ENCODE data around the gene CAPZA2.
"Not testable (repeated sequence)": the region's sequence is repeated elsewhere in the genome, so short reads cannot be mapped to it uniquely, and the experiment has no call there.

The CAPZA2 gene

GRCh38 chr7:116920359-116920758 lies 58.0 kb downstream of the CAPZA2 start:
- DNase-seq (ENCODE audit: low spot score) = no peak

- no peak for DNase-seq (ENCODE audit: low spot score)
These were observed 60.2 kb downstream of the CAPZA2 start for GRCh38 chr7:116922545-116922944.

GRCh38 chr7:116924741-116925140 lies 62.4 kb downstream of the CAPZA2 start:
- DNase-seq (ENCODE audit: low spot score) = no peak

- DNase-seq (ENCODE audit: low spot score) = no peak
These were observed 66.6 kb downstream of the CAPZA2 start for GRCh38 chr7:116929021-116929420.

- peak; percentile 75 for DNase-seq (ENCODE audit: low spot score)
These were observed 67.8 kb downstream of the CAPZA2 start for GRCh38 chr7:116929914-116930913.

GRCh38 chr7:116932566-116932965 lies 70.2 kb downstream of the CAPZA2 start:
- no peak for DNase-seq (ENCODE audit: low spot score)

- no peak for DNase-seq (ENCODE audit: low spot score)
These were observed 71.1 kb downstream of the CAPZA2 start for GRCh38 chr7:116933465-116933864.

GRCh38 chr7:116934580-116934979 lies 72.2 kb downstream of the CAPZA2 start:
- DNase-seq (ENCODE audit: low spot score) = no peak

GRCh38 chr7:116936844-116937243 lies 74.5 kb downstream of the CAPZA2 start:
- DNase-seq (ENCODE audit: low spot score) = not testable (repeated sequence)

GRCh38 chr7:116938678-116939077 lies 76.3 kb downstream of the CAPZA2 start:
- peak; percentile 50 for DNase-seq (ENCODE audit: low spot score)

- DNase-seq (ENCODE audit: low spot score) = no peak
These were observed 78.4 kb downstream of the CAPZA2 start for GRCh38 chr7:116940689-116941370.

GRCh38 chr7:116942504-116942903 lies 80.1 kb downstream of the CAPZA2 start:
- no peak for DNase-seq (ENCODE audit: low spot score)

GRCh38 chr7:116948934-116949333 lies 86.5 kb downstream of the CAPZA2 start:
- DNase-seq (ENCODE audit: low spot score) = no peak

GRCh38 chr7:116949941-116950801 lies 87.8 kb downstream of the CAPZA2 start:
- DNase-seq (ENCODE audit: low spot score) = no peak

GRCh38 chr7:116950889-116951351 lies 88.5 kb downstream of the CAPZA2 start:
- DNase-seq (ENCODE audit: low spot score) = no peak

GRCh38 chr7:116951366-116952292 lies 89.2 kb downstream of the CAPZA2 start:
- DNase-seq (ENCODE audit: low spot score) = no peak

GRCh38 chr7:116952635-116953371 lies 90.4 kb downstream of the CAPZA2 start:
- no peak for DNase-seq (ENCODE audit: low spot score)

- peak; percentile 53 for DNase-seq (ENCODE audit: low spot score)
These were observed 91.1 kb downstream of the CAPZA2 start, which contains the start of gene ST7 for GRCh38 chr7:116953372-116953905. Gene ST7 (plus strand): TSS chr7:116953501. CDS start chr7:116953541, 40 bp downstream.
